Neutrophil (primary cell): ENCODE data around the gene IQCN.

Experiments used
- H3K27ac ChIP-seq: fragments of 200-600 bp; sonication (generic); 2 replicates; pipeline ENCODE4 v1.5.1; 2016; ENCODE audit warnings: mild to moderate bottlenecking, moderate library complexity
- H3K27me3 ChIP-seq: fragments of 200-600 bp; sonication (generic); 2 replicates; pipeline ENCODE4 v1.6.0; 2016; ENCODE audit warnings: mild to moderate bottlenecking
- H3K36me3 ChIP-seq: fragments of 200-600 bp; sonication (generic); 2 replicates; pipeline ENCODE4 v1.5.1; 2017
- H3K4me1 ChIP-seq, 2 experiments: fragments of 200-600 bp in 1 of 2; sonication (generic) in 1 of 2; 1 replicate in 1 of 2; 2 replicates in 1 of 2; pipeline versions ENCODE4 v1.5.1 to v1.6.1; 2013 to 2016; ENCODE audit warnings: low read depth in 1 of 2, low read length in 1 of 2, mild to moderate bottlenecking in 1 of 2, moderate library complexity in 1 of 2; ENCODE audit not compliant: control insufficient read depth in 1 of 2, insufficient read depth in 1 of 2
- H3K4me3 ChIP-seq, 2 experiments: fragments of 200-600 bp in 1 of 2; sonication (generic) in 1 of 2; 1 replicate in 1 of 2; 2 replicates in 1 of 2; pipeline ENCODE4 v1.5.1; 2013 to 2016; ENCODE audit warnings: low read depth in 1 of 2, low read length in 1 of 2, mild to moderate bottlenecking in 1 of 2, moderate library complexity in 1 of 2
- H3K9me3 ChIP-seq: fragments of 200-600 bp; sonication (generic); 2 replicates; pipeline ENCODE4 v1.5.1; 2016
- CTCF ChIP-seq: fragments of 200-600 bp; sonication (generic); IDR thresholded peaks from 2 replicates; pipeline ENCODE4 v1.5.1; 2016; ENCODE audit warnings: antibody characterized with exemption

IQCN gene

GRCh38 chr19:18263324-18264136, 10.7 kb downstream of the IQCN start:
- no peaks in the 10 kb centered on the region for H3K4me1 ChIP-seq
- H3K4me3 ChIP-seq: no peak overlapping the region
- H3K36me3 ChIP-seq: peaks cover 4% of the 10 kb centered on the region
- no peaks in the 10 kb centered on the region for H3K27me3 ChIP-seq
- no peaks in the 10 kb centered on the region for H3K9me3 ChIP-seq
- H3K27ac ChIP-seq: no peak overlapping the region
- no peak for TF ChIP-seq CTCF

GRCh38 chr19:18262917-18263316, 11.3 kb downstream of the IQCN start:
- H3K27ac ChIP-seq: no peak overlapping the region
- no peak overlapping the region for H3K4me3 ChIP-seq
- H3K27me3 ChIP-seq: no peaks in the 10 kb centered on the region
- TF ChIP-seq CTCF: no peak
- no peaks in the 10 kb centered on the region for H3K9me3 ChIP-seq
- no peaks in the 10 kb centered on the region for H3K4me1 ChIP-seq
- H3K36me3 ChIP-seq: peaks cover 4% of the 10 kb centered on the region

- Histone ChIP-seq H3K4me3 (no peak overlapping the region), H3K9me3 (no peaks in the 10 kb centered on the region), H3K27ac (no peak overlapping the region), H3K36me3 (peaks cover 2% of the 10 kb centered on the region), H3K27me3 (no peaks in the 10 kb centered on the region), H3K4me1 (no peaks in the 10 kb centered on the region)
- no peak for TF ChIP-seq CTCF
These were observed 12.1 kb downstream of the IQCN start for GRCh38 chr19:18262144-18262543.

GRCh38 chr19:18261474-18261873, 12.8 kb downstream of the IQCN start:
- no peak overlapping the region for H3K27ac ChIP-seq
- no peaks in the 10 kb centered on the region for H3K9me3 ChIP-seq
- H3K36me3 ChIP-seq: no peaks in the 10 kb centered on the region
- H3K27me3 ChIP-seq: no peaks in the 10 kb centered on the region
- H3K4me1 ChIP-seq: no peaks in the 10 kb centered on the region
- no peak overlapping the region for H3K4me3 ChIP-seq
- TF ChIP-seq CTCF: no peak

- peaks cover 9% of the 10 kb centered on the region for H3K27me3 ChIP-seq
- no peak overlapping the region for H3K27ac ChIP-seq
- H3K9me3 ChIP-seq: no peaks in the 10 kb centered on the region
- TF ChIP-seq CTCF: no peak
- no peaks in the 10 kb centered on the region for H3K4me1 ChIP-seq
- no peak overlapping the region for H3K4me3 ChIP-seq
- no peaks in the 10 kb centered on the region for H3K36me3 ChIP-seq
These were observed 14.4 kb downstream of the IQCN start for GRCh38 chr19:18259893-18260292.
